Mesothelial cell of epicardium (in vitro differentiated cells): Measurements from ENCODE around the gene GAL3ST1. TPM values are rescaled to one million over a fixed set of nuclear protein-coding genes. Genes with fewer than 3 reads are reported as not detected.

Experiments
- DNase-seq, 2 experiments: peaks; one replicate each; pipeline ENCODE4 v3.0.0; 2021; ENCODE audit warnings: low spot score in 2 of 2; ENCODE audit not compliant: unreplicated experiment in 2 of 2
- H3K27ac Mint-ChIP-seq: 2 replicates; pipeline ENCODE4 v1.8.0; 2021; ENCODE audit warnings: mixed read lengths
- H3K27me3 Mint-ChIP-seq: 2 replicates; pipeline ENCODE4 v1.8.0; 2021; ENCODE audit warnings: low read depth, mixed read lengths
- H3K36me3 Mint-ChIP-seq: 2 replicates; pipeline ENCODE4 v1.8.0; 2021; ENCODE audit warnings: mixed read lengths
- H3K4me1 Mint-ChIP-seq: 2 replicates; pipeline ENCODE4 v1.8.0; 2021; ENCODE audit warnings: mixed read lengths
- H3K4me3 Mint-ChIP-seq: 2 replicates; pipeline ENCODE4 v1.8.0; 2021; ENCODE audit warnings: mild to moderate bottlenecking, moderate library complexity, mixed read lengths
- H3K9me3 Mint-ChIP-seq: 2 replicates; pipeline ENCODE4 v1.8.0; 2021; ENCODE audit warnings: mixed read lengths
- total RNA-seq: library from RNA; stranded (reverse); gene quantifications from 3 replicates; pipeline ENCODE4 v1.2.1, GENCODE V29; 2021
- TF ChIP-seq, protein P1 (sequence below): fragments of 200-600 bp; sonication (generic); IDR thresholded peaks from one replicate; pipeline ENCODE4 v1.5.0; 2021; ENCODE audit warnings: antibody characterized with exemption; ENCODE audit not compliant: unreplicated experiment

Gene GAL3ST1
- total RNA-seq, 1 donor from 2014 or later: 0.36 TPM

DNA sequence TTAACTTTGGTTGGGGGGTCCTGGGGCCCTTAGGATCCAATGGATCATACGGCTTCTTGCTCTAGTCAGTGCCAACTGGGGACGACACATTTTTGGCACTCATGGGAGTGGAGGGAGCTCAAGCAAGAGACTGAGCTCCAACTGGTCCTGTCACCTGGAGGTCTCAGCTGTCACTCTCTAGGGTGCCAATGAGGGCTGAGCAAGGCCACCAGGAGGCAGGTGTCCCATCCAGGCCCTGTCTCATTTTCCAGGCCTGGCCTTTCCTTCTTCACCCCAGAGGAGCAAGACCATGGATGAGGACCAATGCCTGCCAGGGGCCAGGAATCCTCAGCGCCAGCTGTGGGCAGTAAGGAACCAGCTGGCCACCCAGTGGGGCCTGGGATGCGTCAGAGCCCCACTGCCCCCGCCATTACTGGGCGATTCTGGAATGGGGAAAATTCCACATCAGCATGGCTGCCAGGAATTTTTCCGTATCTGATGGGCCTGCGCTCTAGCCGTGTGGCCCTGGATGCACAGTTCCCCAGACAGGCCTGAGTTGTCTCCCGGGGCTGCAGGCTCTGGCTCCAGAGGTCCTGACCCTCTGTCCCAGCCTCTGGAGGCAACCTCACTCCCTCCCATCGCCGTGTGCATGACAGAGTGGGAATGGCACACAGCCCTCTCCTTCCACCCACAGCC is 669 bp upstream of the GAL3ST1 start:
- no peaks in the 10 kb centered on the region for H3K9me3 Mint-ChIP-seq
- H3K27me3 Mint-ChIP-seq: peaks cover 32% of the 10 kb centered on the region
- H3K4me3 Mint-ChIP-seq: peak overlapping the region; percentile 68
- peaks cover 22% of the 10 kb centered on the region for H3K36me3 Mint-ChIP-seq
- H3K27ac Mint-ChIP-seq: no peak overlapping the region
- no peak for DNase-seq
- TF ChIP-seq, protein P1, sequence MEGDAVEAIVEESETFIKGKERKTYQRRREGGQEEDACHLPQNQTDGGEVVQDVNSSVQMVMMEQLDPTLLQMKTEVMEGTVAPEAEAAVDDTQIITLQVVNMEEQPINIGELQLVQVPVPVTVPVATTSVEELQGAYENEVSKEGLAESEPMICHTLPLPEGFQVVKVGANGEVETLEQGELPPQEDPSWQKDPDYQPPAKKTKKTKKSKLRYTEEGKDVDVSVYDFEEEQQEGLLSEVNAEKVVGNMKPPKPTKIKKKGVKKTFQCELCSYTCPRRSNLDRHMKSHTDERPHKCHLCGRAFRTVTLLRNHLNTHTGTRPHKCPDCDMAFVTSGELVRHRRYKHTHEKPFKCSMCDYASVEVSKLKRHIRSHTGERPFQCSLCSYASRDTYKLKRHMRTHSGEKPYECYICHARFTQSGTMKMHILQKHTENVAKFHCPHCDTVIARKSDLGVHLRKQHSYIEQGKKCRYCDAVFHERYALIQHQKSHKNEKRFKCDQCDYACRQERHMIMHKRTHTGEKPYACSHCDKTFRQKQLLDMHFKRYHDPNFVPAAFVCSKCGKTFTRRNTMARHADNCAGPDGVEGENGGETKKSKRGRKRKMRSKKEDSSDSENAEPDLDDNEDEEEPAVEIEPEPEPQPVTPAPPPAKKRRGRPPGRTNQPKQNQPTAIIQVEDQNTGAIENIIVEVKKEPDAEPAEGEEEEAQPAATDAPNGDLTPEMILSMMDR: no peak
- H3K4me1 Mint-ChIP-seq: peaks cover 2% of the 10 kb centered on the region

DNA sequence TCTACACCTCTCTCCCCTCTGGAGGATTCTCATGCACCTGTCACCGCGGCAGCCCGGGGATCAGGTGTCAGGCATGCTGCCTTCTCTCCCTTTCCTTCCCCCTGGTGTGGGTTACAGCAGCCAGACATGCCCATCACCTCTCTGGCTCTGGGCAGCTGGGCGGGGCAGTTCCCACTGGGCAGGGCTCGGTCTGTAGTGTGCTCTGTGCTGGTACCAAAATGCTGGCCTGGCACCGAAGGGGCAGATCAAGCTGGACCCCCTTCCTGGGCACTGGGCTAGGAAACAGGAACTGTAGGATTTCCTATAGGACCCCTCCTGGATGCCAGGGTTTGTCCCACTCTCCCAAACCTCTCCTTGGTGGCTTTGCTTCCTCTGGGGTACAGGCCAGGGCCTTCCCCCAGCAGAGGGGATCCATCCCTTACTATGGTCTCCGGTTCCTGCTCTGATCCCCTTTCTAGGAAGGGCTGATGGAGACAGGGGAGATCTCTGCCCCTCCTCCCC is 821 bp downstream of the GAL3ST1 start:
- no peak overlapping the region for H3K27ac Mint-ChIP-seq
- peaks cover 2% of the 10 kb centered on the region for H3K4me1 Mint-ChIP-seq
- H3K9me3 Mint-ChIP-seq: no peaks in the 10 kb centered on the region
- H3K4me3 Mint-ChIP-seq: peak overlapping the region; percentile 31
- H3K36me3 Mint-ChIP-seq: peaks cover 8% of the 10 kb centered on the region
- TF ChIP-seq, protein P1: no peak
- peaks cover 43% of the 10 kb centered on the region for H3K27me3 Mint-ChIP-seq
- no peak for DNase-seq

DNA sequence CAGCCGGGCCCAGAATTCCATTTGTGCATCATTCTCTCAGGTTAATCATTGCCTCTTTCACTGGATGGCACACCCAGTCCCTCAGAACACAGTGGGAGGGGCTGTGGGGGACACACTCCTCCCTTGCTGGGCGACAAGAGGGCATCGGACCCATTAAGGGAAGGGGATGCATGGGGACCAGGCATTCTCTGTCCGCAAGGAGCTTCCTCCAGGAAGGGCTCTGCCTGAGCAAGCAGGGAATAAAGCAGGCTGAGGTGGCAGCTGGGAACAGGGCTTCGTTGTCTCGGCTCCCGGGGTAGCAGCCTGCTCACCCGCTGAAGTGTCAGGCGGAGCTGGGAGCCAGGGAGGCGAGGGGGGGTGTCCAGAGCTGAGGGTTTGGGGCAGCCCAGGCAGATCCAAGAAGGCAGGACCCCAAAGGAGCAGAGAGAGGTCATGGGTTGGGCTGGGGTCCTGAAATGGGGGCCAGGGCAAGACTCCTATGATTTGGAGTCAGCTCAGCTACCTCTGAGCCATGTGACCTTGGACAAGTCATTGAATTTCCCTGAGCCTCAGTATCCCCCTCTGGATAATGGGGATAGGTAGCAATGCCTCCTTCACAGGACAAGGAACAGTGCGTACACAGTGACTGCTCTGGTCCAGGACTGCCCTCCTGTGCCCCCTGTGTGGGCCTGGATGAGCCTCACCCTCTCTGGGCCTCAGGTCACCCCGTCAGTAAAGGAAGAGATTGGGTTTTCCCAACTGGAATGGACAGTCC is 1.4 kb downstream of the GAL3ST1 start:
- no peak overlapping the region for H3K4me3 Mint-ChIP-seq
- DNase-seq: no peak
- peaks cover 4% of the 10 kb centered on the region for H3K9me3 Mint-ChIP-seq
- no peak overlapping the region for H3K27ac Mint-ChIP-seq
- H3K27me3 Mint-ChIP-seq: peaks cover 48% of the 10 kb centered on the region
- TF ChIP-seq, protein P1: no peak
- peaks cover 8% of the 10 kb centered on the region for H3K36me3 Mint-ChIP-seq
- H3K4me1 Mint-ChIP-seq: peaks cover 2% of the 10 kb centered on the region

DNA sequence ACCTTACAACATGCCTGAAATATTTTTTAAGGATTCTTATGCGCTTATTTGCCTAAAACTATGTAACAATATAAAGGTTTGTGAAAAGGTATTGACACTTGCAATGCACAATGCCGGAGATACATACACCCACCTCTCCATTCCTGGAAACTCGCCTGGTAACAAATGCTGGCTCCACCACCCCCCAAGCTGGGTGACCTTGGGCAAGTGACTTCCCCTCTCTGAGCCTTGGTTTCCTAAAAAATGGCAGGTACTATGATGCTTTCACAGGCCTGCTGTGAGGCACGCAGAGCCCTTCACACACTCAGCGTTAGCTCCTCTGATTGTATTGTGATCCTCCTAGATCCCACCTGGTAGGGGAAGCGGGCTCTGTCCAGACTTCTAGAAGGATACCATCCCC is 2.3 kb downstream of the GAL3ST1 start:
- no peak for DNase-seq
- peaks cover 8% of the 10 kb centered on the region for H3K36me3 Mint-ChIP-seq
- H3K9me3 Mint-ChIP-seq: peaks cover 4% of the 10 kb centered on the region
- TF ChIP-seq, protein P1: no peak
- peaks cover 52% of the 10 kb centered on the region for H3K27me3 Mint-ChIP-seq
- H3K27ac Mint-ChIP-seq: no peak overlapping the region
- peaks cover 2% of the 10 kb centered on the region for H3K4me1 Mint-ChIP-seq
- no peak overlapping the region for H3K4me3 Mint-ChIP-seq

DNA sequence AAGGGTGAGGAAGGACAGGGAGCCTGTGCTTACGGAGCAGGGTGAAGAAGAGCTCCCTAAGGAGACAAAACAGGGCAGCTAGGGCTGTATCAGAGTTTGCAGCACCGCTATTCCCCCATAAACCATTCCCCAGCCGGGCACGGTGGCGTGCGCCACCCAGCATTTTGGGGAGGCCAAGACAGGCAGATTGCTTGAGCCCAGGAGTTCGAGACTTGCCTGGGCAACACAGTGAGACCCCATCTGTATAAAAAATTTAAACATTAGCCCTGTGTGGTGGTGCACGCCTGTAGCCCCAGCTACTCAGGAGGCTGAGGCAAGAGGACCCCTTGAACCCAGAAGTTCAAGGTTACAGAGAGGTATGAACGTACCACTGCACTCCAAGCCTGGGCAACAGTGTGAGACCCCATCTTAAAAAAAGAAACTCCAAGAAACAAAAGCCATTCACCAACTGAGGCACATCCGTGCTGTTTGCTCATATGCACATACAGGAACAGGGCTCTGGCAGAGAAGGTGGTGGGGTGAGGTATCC is 4.7 kb downstream of the GAL3ST1 start:
- Mint-ChIP-seq H3K27ac (no peak overlapping the region), H3K4me1 (no peaks in the 10 kb centered on the region), H3K27me3 (peaks cover 58% of the 10 kb centered on the region), H3K4me3 (no peak overlapping the region), H3K9me3 (peaks cover 4% of the 10 kb centered on the region), H3K36me3 (no peaks in the 10 kb centered on the region)
- TF ChIP-seq, protein P1: no peak
- no peak for DNase-seq
